ENCODE data around the gene DAGLB. TPM values are rescaled to one million over a fixed set of nuclear protein-coding genes. Genes with fewer than 3 reads are reported as not detected.

Gene DAGLB
- total RNA-seq, 2 donors from 2014 or later = 15.6 to 26.5 TPM

- H3K4me1 ChIP-seq = no peaks in the 10 kb centered on the region
- no peaks in the 10 kb centered on the region for H3K27me3 ChIP-seq
- no peak for DNase-seq
- intact Hi-C loops (cut with DNase I) = no loop called here
- no peaks in the 10 kb centered on the region for H3K36me3 ChIP-seq
- H3K9me3 ChIP-seq = no peaks in the 10 kb centered on the region
- H3K9ac ChIP-seq (ENCODE audit: low read depth in 2 of 2, low read length in 2 of 2) = no peak overlapping the region
- H3K27ac ChIP-seq = no peak overlapping the region
- no peak overlapping the region for H3K4me3 ChIP-seq
- no peak for TF ChIP-seq CTCF (IDR thresholded peaks at IDR 0.05)
These were observed 7.4 kb downstream of the DAGLB start for GRCh38 chr7:6440381-6440780.

GRCh38 chr7:6438427-6438826 lies 9.3 kb downstream of the DAGLB start:
- intact Hi-C loops (cut with DNase I) = no loop called here
- no peak for DNase-seq

GRCh38 chr7:6437251-6437650 lies 10.5 kb downstream of the DAGLB start:
- Histone ChIP-seq H3K4me3 (no peak overlapping the region), H3K27me3 (no peaks in the 10 kb centered on the region), H3K36me3 (no peaks in the 10 kb centered on the region), H3K9me3 (no peaks in the 10 kb centered on the region), H3K27ac (no peak overlapping the region), H3K9ac (ENCODE audit: low read depth in 2 of 2, low read length in 2 of 2) (no peak overlapping the region), H3K4me1 (no peaks in the 10 kb centered on the region)
- intact Hi-C loops (cut with DNase I) = no loop called here
- no peak for TF ChIP-seq CTCF (IDR thresholded peaks at IDR 0.05)
- DNase-seq = no peak

More at GRCh38 chr7:6438427-6438826, 9.3 kb downstream of the DAGLB start:
- Histone ChIP-seq H3K9ac (ENCODE audit: low read depth in 2 of 2, low read length in 2 of 2) (no peak overlapping the region), H3K27ac (no peak overlapping the region), H3K27me3 (no peaks in the 10 kb centered on the region), H3K4me1 (no peaks in the 10 kb centered on the region), H3K4me3 (no peak overlapping the region), H3K9me3 (no peaks in the 10 kb centered on the region), H3K36me3 (no peaks in the 10 kb centered on the region)
- no peak for TF ChIP-seq CTCF (IDR thresholded peaks at IDR 0.05)

- intact Hi-C loops (cut with DNase I) = no loop called here
- TF ChIP-seq CTCF (IDR thresholded peaks at IDR 0.05) = no peak
- Histone ChIP-seq H3K9me3 (no peaks in the 10 kb centered on the region), H3K36me3 (no peaks in the 10 kb centered on the region), H3K9ac (ENCODE audit: low read depth in 2 of 2, low read length in 2 of 2) (no peak overlapping the region), H3K4me3 (no peak overlapping the region), H3K4me1 (no peaks in the 10 kb centered on the region), H3K27me3 (no peaks in the 10 kb centered on the region), H3K27ac (peak overlapping the region; percentile 1)
- no peak for DNase-seq
These were observed 11.4 kb downstream of the DAGLB start for GRCh38 chr7:6436385-6436685.

- Histone ChIP-seq H3K27me3 (no peaks in the 10 kb centered on the region), H3K27ac (peak overlapping the region; percentile 27), H3K4me1 (no peaks in the 10 kb centered on the region), H3K4me3 (peak overlapping the region; percentile 8), H3K9me3 (no peaks in the 10 kb centered on the region), H3K9ac (ENCODE audit: low read depth in 2 of 2, low read length in 2 of 2) (peak overlapping the region in 1 of 2 donors; percentile 37), H3K36me3 (no peaks in the 10 kb centered on the region)
- peak; percentile 90 for TF ChIP-seq CTCF (IDR thresholded peaks at IDR 0.05)
- DNase-seq = peak; percentile 90
- intact Hi-C loops (cut with DNase I) = no loop called here
These were observed 12.0 kb downstream of the DAGLB start for GRCh38 chr7:6435486-6436384.
